HCT116 (cell line): ENCODE results near the gene THBD. TPM values are rescaled to one million over a fixed set of nuclear protein-coding genes. Genes with fewer than 3 reads are reported as not detected.

Source experiments
- ATAC-seq: fragments of 200-7000 bp; cut with Tn5 transposase; 2 replicates; pipeline ENCODE4 v1.9.1; 2020; ENCODE audit warnings: mild to moderate bottlenecking, moderate library complexity
- BruUV-seq: library from RNA; stranded (reverse); fragments of 400-500 nt; replicated peaks from 2 replicates; lab custom pipeline; 2021; lab: Mats Ljungman, UMichigan
- CTCF ChIA-PET: fragments of 300-600 bp; sonication (Branson Sonifier 250); formaldehyde crosslinking; loops from one replicate; lab custom pipeline; 2021; ENCODE audit warnings: antibody characterized with exemption; lab: Charles Lee
- POLR2A ChIA-PET: fragments of 300-600, 350-600 bp; sonication (Branson Sonifier 250); formaldehyde crosslinking; loops from one replicate; lab custom pipeline; 2021; ENCODE audit warnings: antibody characterized with exemption; lab: Charles Lee
- RAD21 ChIA-PET, 2 experiments: fragments of 300-600 bp; sonication (Branson Sonifier 250); formaldehyde crosslinking; loops; one replicate each; lab custom pipeline; 2023; ENCODE audit warnings: low total read pairs in 2 of 2; ENCODE audit not compliant: uncharacterized antibody in 2 of 2, unreplicated experiment in 2 of 2, low non-redundant PET in 1 of 2; lab: Charles Lee
- DNase-seq: peaks from one replicate; pipeline ENCODE4 v3.0.0-alpha.2; 2010; ENCODE audit warnings: low read depth, low spot score
- H2AFZ ChIP-seq: fragments of 200-600 bp; shearing (Covaris generic), sonication (generic); 2 replicates; pipeline ENCODE4 v1.6.1; 2017; ENCODE audit warnings: low read depth, mixed run types, mixed read lengths, antibody characterized with exemption, low read length; ENCODE audit not compliant: poor library complexity, severe bottlenecking
- H3K27ac ChIP-seq: 2 replicates; pipeline ENCODE4 v1.5.1; 2012; ENCODE audit warnings: low read depth, low read length
- H3K27me3 ChIP-seq: fragments of 200-600 bp; sonication (generic); 2 replicates; pipeline ENCODE4 v1.6.1; 2016; ENCODE audit warnings: mixed run types, low read length, mixed read lengths; ENCODE audit not compliant: insufficient read depth
- H3K36me3 ChIP-seq, 2 experiments: fragments of 200-500 bp in 1 of 2; fragments of 200-600 bp in 1 of 2; sonication (Bioruptor generic) in 1 of 2; sonication (generic) in 1 of 2; 2 replicates each; pipeline versions ENCODE4 v1.5.1 to v1.6.1; 2014 to 2016; ENCODE audit warnings: low read length in 2 of 2, inconsistent platforms in 1 of 2, mixed read lengths in 1 of 2, mixed run types in 1 of 2; ENCODE audit not compliant: insufficient read depth in 2 of 2, control insufficient read depth in 1 of 2
- H3K4me1 ChIP-seq, 2 experiments: fragments of 200-600 bp in 1 of 2; sonication (generic) in 1 of 2; 2 replicates each; pipeline versions ENCODE4 v1.5.1 to v1.6.1; 2012 to 2017; ENCODE audit warnings: low read length in 2 of 2, inconsistent platforms in 1 of 2, mild to moderate bottlenecking in 1 of 2, mixed read lengths in 1 of 2, mixed run types in 1 of 2, moderate library complexity in 1 of 2; ENCODE audit not compliant: insufficient read depth in 2 of 2, control insufficient read depth in 1 of 2
- H3K4me2 ChIP-seq: fragments of 200-600 bp; sonication (generic); 2 replicates; pipeline ENCODE4 v1.6.1; 2017; ENCODE audit warnings: mixed run types, low read length, mixed read lengths
- H3K4me3 ChIP-seq, 2 experiments: fragments of 200-600 bp in 1 of 2; sonication (generic) in 1 of 2; replicated peaks in 1 of 2; 2 replicates each; pipeline ENCODE4 v1.5.1; 2011 to 2016; ENCODE audit warnings: low read length in 2 of 2, control low read depth in 1 of 2, low read depth in 1 of 2, mild to moderate bottlenecking in 1 of 2, mixed read lengths in 1 of 2, mixed run types in 1 of 2
- H3K79me2 ChIP-seq: fragments of 200-600 bp; sonication (generic); 2 replicates; pipeline ENCODE4 v1.6.1; 2017; ENCODE audit warnings: mild to moderate bottlenecking, mixed run types, low read length, moderate library complexity, mixed read lengths; ENCODE audit not compliant: insufficient read depth
- H3K9ac ChIP-seq: fragments of 200-600 bp; sonication (generic); 2 replicates; pipeline ENCODE4 v1.6.1; 2016; ENCODE audit warnings: low read length, mixed read lengths
- H3K9me2 ChIP-seq: fragments of 200-600 bp; sonication (generic), shearing (Covaris generic); 2 replicates; pipeline ENCODE4 v1.6.1; 2017; ENCODE audit warnings: mixed run types, mild to moderate bottlenecking, moderate library complexity; ENCODE audit not compliant: insufficient read depth
- H3K9me3 ChIP-seq, 2 experiments: fragments of 200-500 bp in 1 of 2; fragments of 200-600 bp in 1 of 2; sonication (Bioruptor generic) in 1 of 2; sonication (generic) in 1 of 2; 2 replicates each; pipeline ENCODE4 v1.6.1; 2014 to 2017; ENCODE audit warnings: low read length in 2 of 2, mixed read lengths in 2 of 2, inconsistent platforms in 1 of 2, low read depth in 1 of 2, mild to moderate bottlenecking in 1 of 2, mixed run types in 1 of 2, moderate library complexity in 1 of 2; ENCODE audit not compliant: control insufficient read depth in 1 of 2, insufficient read depth in 1 of 2
- H4K20me1 ChIP-seq: fragments of 200-600 bp; sonication (generic), shearing (Covaris generic); 2 replicates; pipeline ENCODE4 v1.6.1; 2017; ENCODE audit warnings: mixed run types, mild to moderate bottlenecking, moderate library complexity; ENCODE audit not compliant: insufficient read depth
- ATF3 ChIP-seq: IDR thresholded peaks from 2 replicates; pipeline ENCODE4 v1.6.1; 2012
- ELF1 ChIP-seq: IDR thresholded peaks from 2 replicates; pipeline ENCODE4 v1.6.1; 2012; ENCODE audit warnings: low read depth, borderline replicate concordance
- EZH2phosphoT487 ChIP-seq: fragments of 200-600 bp; IDR thresholded peaks from 2 replicates; pipeline ENCODE4 v1.6.1; 2018; ENCODE audit warnings: antibody characterized with exemption, borderline replicate concordance
- REST ChIP-seq: IDR thresholded peaks from 2 replicates; pipeline ENCODE4 v1.6.1; 2012; ENCODE audit warnings: low read depth
- SRF ChIP-seq: IDR thresholded peaks from 2 replicates; pipeline ENCODE4 v1.6.1; 2012; ENCODE audit warnings: low read depth
- ZBTB33 ChIP-seq: IDR thresholded peaks from 2 replicates; pipeline ENCODE4 v1.6.1; 2011; ENCODE audit warnings: mild to moderate bottlenecking, low read length, moderate library complexity; ENCODE audit not compliant: insufficient replicate concordance; ENCODE audit errors: extremely low read depth
- ZFX ChIP-seq: fragments of 450-650 bp; IDR thresholded peaks from 2 replicates; pipeline ENCODE4 v1.6.1; 2017
- intact Hi-C: fragments of 100-400 bp; cut with micrococcal nuclease; formaldehyde crosslinking; loops from 2 replicates; pipeline ENCODE4 v1.10.0; 2022
- total RNA-seq: library from RNA; stranded (reverse); gene quantifications from one replicate; pipeline ENCODE4 v1.2.1, GENCODE V29; 2021; ENCODE audit not compliant: unreplicated experiment

Gene THBD
- total RNA-seq, 1 experiment from 2014 or later: 0.39 TPM

GRCh38 chr20:23061262-23061661 lies 11.8 kb upstream of the THBD start:
- RAD21 ChIA-PET: no interaction called here
- TF ChIP-seq SRF (no peak), ATF3 (no peak), ZFX (no peak), REST (no peak)
- Histone ChIP-seq H3K4me2 (no peak overlapping the region), H3K4me1 (no peaks in the 10 kb centered on the region; a peak in 1 of 4 replicates), H3K27me3 (no peaks in the 10 kb centered on the region), H3K36me3 (no peaks in the 10 kb centered on the region), H3K4me3 (no peak overlapping the region), H3K9me3 (no peaks in the 10 kb centered on the region), H2AFZ (no peak overlapping the region), H3K9me2 (no peaks in the 10 kb centered on the region), H3K79me2 (no peaks in the 10 kb centered on the region), H3K9ac (no peak overlapping the region), H3K27ac (no peak overlapping the region), H4K20me1 (no peaks in the 10 kb centered on the region)
- intact Hi-C loops: loop anchor here (5.0 kb wide), 1 partner anchor 369 kb away; no protein-coding TSS in a partner anchor
- BruUV-seq: no TSS peak
- CTCF ChIA-PET: interaction anchor here (1.4 to 2.5 kb wide), 3 partner anchors 11 to 370 kb away, joined by 3 to 17 read pairs (median 6); no protein-coding TSS in a partner anchor
- DNase-seq: no peak
- ATAC-seq: no peak
- POLR2A ChIA-PET: interaction anchor here (0.8 kb wide), 1 partner anchor 10 kb away, joined by 3 read pairs; no protein-coding TSS in a partner anchor

GRCh38 chr20:23060629-23061028 lies 11.2 kb upstream of the THBD start:
- intact Hi-C loops: loop anchor here (5.0 kb wide), 1 partner anchor 368 kb away; no protein-coding TSS in a partner anchor
- ChIA-PET RAD21 (no interaction called here), CTCF (interaction anchor here (1.4 to 2.5 kb wide), 2 partner anchors 10 to 140 kb away, joined by 3 to 17 read pairs; no protein-coding TSS in a partner anchor), POLR2A (no interaction called here)
- no peaks in the 10 kb centered on the region for H3K27me3 ChIP-seq
- H3K4me3 ChIP-seq: no peak overlapping the region
- DNase-seq (no peak), ATAC-seq (no peak)
- no peak overlapping the region for H3K27ac ChIP-seq
- H3K79me2 ChIP-seq: no peaks in the 10 kb centered on the region
- no peaks in the 10 kb centered on the region for H3K9me2 ChIP-seq
- no peak overlapping the region for H3K4me2 ChIP-seq
- H4K20me1 ChIP-seq: no peaks in the 10 kb centered on the region
- no peak overlapping the region for H3K9ac ChIP-seq
- TF ChIP-seq EZH2phosphoT487: no peak
- TF ChIP-seq ELF1: no peak
- no peak for TF ChIP-seq ZBTB33
- H3K9me3 ChIP-seq: no peaks in the 10 kb centered on the region
- H2AFZ ChIP-seq: no peak overlapping the region
- BruUV-seq: no TSS peak
- no peaks in the 10 kb centered on the region; a peak in 1 of 4 replicates for H3K4me1 ChIP-seq
- no peaks in the 10 kb centered on the region for H3K36me3 ChIP-seq
